ENCODE results near the gene RBMS1. TPM values are rescaled to one million over a fixed set of nuclear protein-coding genes. Genes with fewer than 3 reads are reported as not detected.

Gene RBMS1
- total and polyA plus RNA-seq, 2 of the 4 experiments (the other 2 are of a cell fraction), result 43.5 to 64.9 TPM

DNA sequence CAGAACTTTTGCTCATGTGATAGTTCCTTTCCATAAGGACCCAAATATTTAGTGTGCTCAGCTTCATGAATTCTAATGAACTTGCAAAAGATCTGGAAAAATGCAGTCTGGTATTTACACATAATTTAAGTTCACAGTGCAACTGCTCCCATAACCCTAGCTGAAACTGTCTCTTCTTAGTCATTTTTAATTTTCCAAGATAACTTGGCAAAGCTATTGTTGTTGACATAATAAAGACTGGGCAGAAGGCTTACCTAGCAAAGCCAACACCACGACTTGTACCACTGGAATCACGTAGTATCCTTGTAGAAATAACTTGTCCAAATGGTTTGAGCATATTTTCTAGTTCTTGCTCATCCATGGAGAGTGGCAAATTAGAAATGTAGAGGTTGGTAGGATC, 190.5 kb downstream of the RBMS1 start:
- Histone ChIP-seq H2AK9ac (replicated peaks; ENCODE audit: low read depth, low read length, poor library complexity) (no peak overlapping the region), H3K9me1 (ENCODE audit: insufficient read depth, low read length) (peaks cover 18% of the 10 kb centered on the region), H3K79me1 (ENCODE audit: low read depth in 1 of 2, low read length in 2 of 2) (peaks cover 35 to 67% of the 10 kb centered on the region in 2 experiments), H2BK5ac (ENCODE audit: low read depth, low read length, poor library complexity, severe bottlenecking) (no peak overlapping the region), H3K27me3 (ENCODE audit: control insufficient read depth, insufficient read depth, low read length) (no peaks in the 10 kb centered on the region), H3K4me2 (ENCODE audit: low read depth, low read length) (no peak overlapping the region), H3K9me3 (ENCODE audit: control insufficient read depth, insufficient read depth, low read length) (no peaks in the 10 kb centered on the region), H3K9ac (ENCODE audit: low read depth, low read length) (no peak overlapping the region), H3K56ac (ENCODE audit: extremely low read depth, insufficient read depth, low read length) (no peak overlapping the region), H3K4ac (ENCODE audit: low read depth, low read length) (no peak overlapping the region), H4K5ac (ENCODE audit: low read depth, low read length) (no peak overlapping the region), H3K18ac (ENCODE audit: low read depth, low read length) (no peak overlapping the region), H2BK15ac (ENCODE audit: low read depth, low read length) (no peak overlapping the region), H4K8ac (ENCODE audit: low read depth in 2 of 2, low read length in 2 of 2) (0 out of 4 replicates have a peak overlapping the region, but pooled peaks of 1 of the 2 experiments have one; percentile 8), H3K36me3 (ENCODE audit: control insufficient read depth, insufficient read depth, low read length) (peaks cover 34% of the 10 kb centered on the region), H3K14ac (replicated peaks; ENCODE audit: low read depth, low read length) (no peak overlapping the region), H2AK5ac (ENCODE audit: low read depth, low read length) (no peak overlapping the region), H4K91ac (ENCODE audit: insufficient read depth, low read depth, low read length) (no peak overlapping the region), H2BK20ac (ENCODE audit: low read depth, low read length) (no peak overlapping the region), H3K4me3 (ENCODE audit: insufficient read depth, low read depth, low read length) (no peak overlapping the region), H3K23ac (ENCODE audit: low read depth, low read length) (no peak overlapping the region), H4K20me1 (ENCODE audit: insufficient read depth, low read length) (peaks cover 6% of the 10 kb centered on the region; the same call in 1 of the 2 replicates), H3K27ac (ENCODE audit: insufficient read depth, low read length) (no peak overlapping the region), H2BK120ac (ENCODE audit: low read depth, low read length) (no peak overlapping the region), H3K4me1 (ENCODE audit: control insufficient read depth, insufficient read depth, low read length) (peaks cover 19% of the 10 kb centered on the region), H2AFZ (replicated peaks; ENCODE audit: low read length, poor library complexity) (no peak overlapping the region)
- no TSS peak for BruUV-seq (replicated peaks)
- 100% methylated on average over 2 of the region's 2 CpGs; no CpG with 5 or more reads in 1 of the 2 experiments for WGBS, 2 experiments (ENCODE audit: extremely low coverage in 2 of 2, insufficient read length in 1 of 2)
- intact Hi-C loops (cut with micrococcal nuclease) (no loop called here), in situ Hi-C loops (cut with MboI; ENCODE audit: low sequenced_read_pairs) (no loop called here), dilution Hi-C loops (cut with HindIII; ENCODE audit: low sequenced_read_pairs, unreplicated experiment) (no loop called here)
- ChIA-PET CTCF (no interaction called here), POLR2A (ENCODE audit: unreplicated experiment) (no interaction called here)
- no peak for DNase-seq
- TF ChIP-seq RCOR1 (IDR thresholded peaks at IDR 0.05; ENCODE audit: insufficient replicate concordance, low read length), result no peak
- TF ChIP-seq FOS (IDR thresholded peaks at IDR 0.05; ENCODE audit: low read depth, low read length), result no peak
- TF ChIP-seq, protein P1, sequence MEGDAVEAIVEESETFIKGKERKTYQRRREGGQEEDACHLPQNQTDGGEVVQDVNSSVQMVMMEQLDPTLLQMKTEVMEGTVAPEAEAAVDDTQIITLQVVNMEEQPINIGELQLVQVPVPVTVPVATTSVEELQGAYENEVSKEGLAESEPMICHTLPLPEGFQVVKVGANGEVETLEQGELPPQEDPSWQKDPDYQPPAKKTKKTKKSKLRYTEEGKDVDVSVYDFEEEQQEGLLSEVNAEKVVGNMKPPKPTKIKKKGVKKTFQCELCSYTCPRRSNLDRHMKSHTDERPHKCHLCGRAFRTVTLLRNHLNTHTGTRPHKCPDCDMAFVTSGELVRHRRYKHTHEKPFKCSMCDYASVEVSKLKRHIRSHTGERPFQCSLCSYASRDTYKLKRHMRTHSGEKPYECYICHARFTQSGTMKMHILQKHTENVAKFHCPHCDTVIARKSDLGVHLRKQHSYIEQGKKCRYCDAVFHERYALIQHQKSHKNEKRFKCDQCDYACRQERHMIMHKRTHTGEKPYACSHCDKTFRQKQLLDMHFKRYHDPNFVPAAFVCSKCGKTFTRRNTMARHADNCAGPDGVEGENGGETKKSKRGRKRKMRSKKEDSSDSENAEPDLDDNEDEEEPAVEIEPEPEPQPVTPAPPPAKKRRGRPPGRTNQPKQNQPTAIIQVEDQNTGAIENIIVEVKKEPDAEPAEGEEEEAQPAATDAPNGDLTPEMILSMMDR (conservative IDR thresholded peaks at IDR 0.05; ENCODE audit: low read depth, low read length), result no peak
- TF ChIP-seq POLR2A (IDR thresholded peaks at IDR 0.05; ENCODE audit: low read depth, low read length), result no peak
- no peak for TF ChIP-seq MXI1 (IDR thresholded peaks at IDR 0.05; ENCODE audit: borderline replicate concordance, low read depth, low read length)
- no peak for TF ChIP-seq RAD21 (IDR thresholded peaks at IDR 0.05; ENCODE audit: low read length)
- TF ChIP-seq CEBPB (IDR thresholded peaks at IDR 0.05; ENCODE audit: low read depth, low read length), result no peak
- TF ChIP-seq SMC3 (IDR thresholded peaks at IDR 0.05; ENCODE audit: low read depth, low read length), result no peak
- ATAC-seq (ENCODE audit: low read depth), result no peak

Data from IMR-90 (cell line).